ENCODE results near the gene NRP1.

- no peak for TF ChIP-seq CTCF (conservative IDR thresholded peaks at IDR 0.05 in 1 of 2, IDR thresholded peaks at IDR 0.05 in 1 of 2; ENCODE audit: extremely low read depth in 1 of 2, insufficient read depth in 1 of 2, low read depth in 1 of 2, low read length in 2 of 2)
- TF ChIP-seq EZH2 (IDR thresholded peaks at IDR 0.05; ENCODE audit: borderline replicate concordance, low read length) = no peak
Observed at GRCh38 chr10:33331379-33331694, 3.1 kb downstream of the NRP1 start.

Data from mammary epithelial cell (primary cell).